Ovary (tissue), 3 donors: Measurements from ENCODE around the gene PTPRA.

ENCODE experiments used
- EP300 ChIP-seq: sonication (generic); formaldehyde crosslinking; IDR thresholded peaks from one replicate; pipeline ENCODE4 v1.6.1; 2017; ENCODE audit warnings: antibody characterized with exemption
- POLR2A ChIP-seq: fragments of 450-650 bp; IDR thresholded peaks from one replicate; pipeline ENCODE4 v1.6.1; 2017; ENCODE audit warnings: antibody characterized with exemption, mild to moderate bottlenecking, moderate library complexity
- TF ChIP-seq, protein P1 (sequence below), 3 donors: fragments of 450-650 bp in 2 of 3; fragments of 200-600 bp in 1 of 3; IDR thresholded peaks; one replicate each; pipeline versions ENCODE4 v1.5.1 to v1.8.0; 2016 to 2022; ENCODE audit warnings: antibody characterized with exemption in 3 of 3, mild to moderate bottlenecking in 1 of 3
- donor health status: DM: no; HTN: no; CAD: no.

DNA sequence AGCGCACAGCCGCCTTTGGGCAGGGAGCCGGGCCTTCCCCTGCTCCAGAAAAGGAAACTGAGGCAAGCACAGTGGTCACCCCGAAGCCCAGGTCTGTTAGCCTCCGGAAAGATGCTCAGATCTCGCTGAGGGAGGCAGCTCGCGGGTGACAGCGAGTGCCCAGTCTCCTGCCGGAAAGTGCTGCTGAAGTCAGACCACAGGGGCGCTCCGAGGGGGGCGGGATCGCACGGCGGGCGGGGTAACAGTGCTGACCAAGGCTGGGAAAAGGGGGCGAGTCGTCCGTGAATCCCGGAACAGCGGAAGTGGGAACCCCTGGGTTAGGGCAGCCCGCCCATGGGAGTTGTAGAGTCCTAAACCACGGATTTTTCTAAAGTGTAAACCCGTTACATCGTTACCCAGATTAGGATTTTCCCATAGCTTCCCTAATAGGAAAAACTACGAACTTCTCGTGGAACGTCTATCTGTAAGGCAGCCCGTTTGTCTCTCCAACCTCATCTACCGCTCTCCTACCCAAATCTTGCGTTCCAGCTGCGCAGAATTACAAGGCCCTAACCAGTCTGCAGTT, 32.2 kb upstream of the PTPRA start:
- TF ChIP-seq, protein P1, sequence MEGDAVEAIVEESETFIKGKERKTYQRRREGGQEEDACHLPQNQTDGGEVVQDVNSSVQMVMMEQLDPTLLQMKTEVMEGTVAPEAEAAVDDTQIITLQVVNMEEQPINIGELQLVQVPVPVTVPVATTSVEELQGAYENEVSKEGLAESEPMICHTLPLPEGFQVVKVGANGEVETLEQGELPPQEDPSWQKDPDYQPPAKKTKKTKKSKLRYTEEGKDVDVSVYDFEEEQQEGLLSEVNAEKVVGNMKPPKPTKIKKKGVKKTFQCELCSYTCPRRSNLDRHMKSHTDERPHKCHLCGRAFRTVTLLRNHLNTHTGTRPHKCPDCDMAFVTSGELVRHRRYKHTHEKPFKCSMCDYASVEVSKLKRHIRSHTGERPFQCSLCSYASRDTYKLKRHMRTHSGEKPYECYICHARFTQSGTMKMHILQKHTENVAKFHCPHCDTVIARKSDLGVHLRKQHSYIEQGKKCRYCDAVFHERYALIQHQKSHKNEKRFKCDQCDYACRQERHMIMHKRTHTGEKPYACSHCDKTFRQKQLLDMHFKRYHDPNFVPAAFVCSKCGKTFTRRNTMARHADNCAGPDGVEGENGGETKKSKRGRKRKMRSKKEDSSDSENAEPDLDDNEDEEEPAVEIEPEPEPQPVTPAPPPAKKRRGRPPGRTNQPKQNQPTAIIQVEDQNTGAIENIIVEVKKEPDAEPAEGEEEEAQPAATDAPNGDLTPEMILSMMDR (IDR thresholded peaks at IDR 0.05): no peak
- no peak for TF ChIP-seq POLR2A
- no peak for TF ChIP-seq EP300
